VCaP (cell line): ENCODE data around the gene EFCAB11.

Source experiments
- H3K27ac ChIP-seq: fragments of 450-650 bp; 2 replicates; pipeline ENCODE4 v1.5.1; 2017
- CTCF ChIP-seq: fragments of 450-650 bp; conservative IDR thresholded peaks from 2 replicates; pipeline ENCODE4 v1.5.1; 2017; ENCODE audit warnings: mild to moderate bottlenecking, moderate library complexity

Gene EFCAB11

DNA sequence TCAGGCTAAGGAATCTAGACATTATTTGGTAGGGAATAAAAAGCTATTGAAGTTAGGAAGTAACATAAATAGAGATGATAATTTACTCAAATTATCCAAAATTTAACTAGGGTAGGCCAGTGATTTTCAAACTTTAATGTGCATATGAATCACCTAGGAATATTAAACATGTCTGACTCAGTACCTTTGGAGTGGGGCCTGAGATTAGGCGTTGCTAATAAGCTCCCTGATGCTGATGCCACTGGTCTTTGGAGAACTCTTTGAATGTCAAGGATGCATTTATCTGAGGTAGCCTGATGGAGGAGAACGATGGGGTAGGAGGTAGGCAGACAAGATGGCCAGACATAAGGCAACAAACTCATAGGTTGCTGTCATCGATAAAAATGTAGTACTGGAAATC lies 33.2 kb downstream of the EFCAB11 start:
- no peak for TF ChIP-seq CTCF
- H3K27ac ChIP-seq: no peak overlapping the region

GRCh38 chr14:89920056-89920455 lies 34.5 kb downstream of the EFCAB11 start:
- TF ChIP-seq CTCF: no peak
- no peak overlapping the region for H3K27ac ChIP-seq

DNA sequence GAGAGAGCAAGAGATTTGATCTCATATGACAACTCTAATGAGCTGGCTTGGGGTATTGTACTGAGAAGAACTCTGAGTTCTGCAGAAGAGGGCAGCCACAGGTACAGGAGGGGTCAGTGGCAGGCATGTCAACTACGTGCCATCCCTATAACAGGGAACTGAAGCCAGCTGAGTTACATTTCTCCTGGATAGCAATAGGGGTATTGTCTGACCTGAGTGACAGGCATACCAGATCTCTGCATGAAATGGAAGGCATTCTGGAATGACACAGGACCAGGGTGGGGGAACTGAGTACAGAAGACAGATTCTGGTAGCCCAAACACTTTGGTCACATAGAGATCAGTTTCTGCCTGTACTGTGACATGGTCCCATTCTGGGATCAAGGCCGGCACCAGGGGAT lies 35.8 kb downstream of the EFCAB11 start:
- TF ChIP-seq CTCF: no peak
- H3K27ac ChIP-seq: no peak overlapping the region

DNA sequence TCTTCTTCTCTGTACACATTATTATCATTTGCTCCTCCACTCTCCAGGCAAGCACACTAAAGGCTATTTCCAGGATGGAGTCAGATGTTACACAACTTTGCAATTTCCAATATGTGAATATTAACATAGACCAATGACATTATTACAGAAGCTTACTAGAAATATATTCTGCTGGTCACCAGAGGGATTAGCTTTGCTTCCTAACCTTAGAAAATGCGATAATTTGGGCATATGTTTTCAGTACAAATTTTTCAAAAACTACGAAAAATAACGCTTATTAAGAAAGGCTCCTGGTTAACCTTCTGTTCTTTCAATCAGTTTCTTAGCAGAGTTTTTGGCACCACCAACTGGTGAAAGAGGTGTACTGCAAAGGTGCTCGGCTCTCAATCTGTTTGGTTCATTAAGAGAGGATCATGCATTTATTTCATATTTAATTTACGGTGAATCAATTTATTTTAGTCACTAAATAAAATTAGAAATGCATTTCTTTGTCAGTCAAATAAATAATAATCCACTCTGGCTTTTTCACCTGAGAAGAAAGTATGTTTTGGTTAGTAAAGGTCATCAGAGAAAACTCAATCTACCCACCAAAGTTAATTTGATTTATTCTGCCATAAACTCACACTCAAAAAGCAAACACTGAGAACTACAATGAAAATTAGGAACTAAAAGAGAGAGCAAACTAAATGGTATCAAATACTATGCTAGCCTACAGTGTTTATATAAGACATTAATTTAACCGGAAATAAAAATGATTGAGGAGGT lies 39.2 kb downstream of the EFCAB11 start:
- H3K27ac ChIP-seq: peak overlapping the region; percentile 31; the same call in 1 of the 2 replicates
- TF ChIP-seq CTCF: peak; percentile 91

GRCh38 chr14:89912667-89913211 lies 41.8 kb downstream of the EFCAB11 start:
- TF ChIP-seq CTCF: no peak
- peak overlapping the region; percentile 93 for H3K27ac ChIP-seq

GRCh38 chr14:89912221-89912620 lies 42.3 kb downstream of the EFCAB11 start:
- no peak for TF ChIP-seq CTCF

GRCh38 chr14:89911010-89911919 lies 43.3 kb downstream of the EFCAB11 start:
- peak overlapping the region; percentile 93 for H3K27ac ChIP-seq
- TF ChIP-seq CTCF: no peak

More at GRCh38 chr14:89912221-89912620, 42.3 kb downstream of the EFCAB11 start:
- peak overlapping the region; percentile 93 for H3K27ac ChIP-seq
